Kidney epithelial cell (primary cell): ENCODE data around the gene STUM. TPM values are rescaled to one million over a fixed set of nuclear protein-coding genes. Genes with fewer than 3 reads are reported as not detected.

Experiments used
- DNase-seq: peaks from one replicate; pipeline ENCODE4 v3.0.0-alpha.2; 2010; ENCODE audit warnings: low read depth
- H3K27me3 ChIP-seq: 2 replicates; pipeline ENCODE4 v1.6.0; 2011; ENCODE audit warnings: low read length; ENCODE audit not compliant: control insufficient read depth, insufficient read depth
- H3K36me3 ChIP-seq: 2 replicates; pipeline ENCODE4 v1.5.1; 2011; ENCODE audit warnings: low read length; ENCODE audit not compliant: control insufficient read depth, insufficient read depth
- H3K4me3 ChIP-seq: 2 replicates; pipeline ENCODE4 v1.5.1; 2011; ENCODE audit warnings: low read depth, mild to moderate bottlenecking, control low read depth, low read length
- total RNA-seq: library from RNA; depleted of rRNA; stranded (reverse); fragments of >200 nt; gene quantifications from 2 replicates; pipeline ENCODE4 v1.2.3, GENCODE V29; 2015
- TF ChIP-seq, protein P1 (sequence below): IDR thresholded peaks from 2 replicates; pipeline ENCODE4 v1.5.1; 2011; ENCODE audit warnings: mild to moderate bottlenecking, moderate library complexity, low read length, control low read depth, inconsistent platforms; ENCODE audit not compliant: insufficient read depth, poor library complexity, severe bottlenecking

STUM gene
- total RNA-seq, 1 donor from 2014 or later: 0.04 TPM

DNA sequence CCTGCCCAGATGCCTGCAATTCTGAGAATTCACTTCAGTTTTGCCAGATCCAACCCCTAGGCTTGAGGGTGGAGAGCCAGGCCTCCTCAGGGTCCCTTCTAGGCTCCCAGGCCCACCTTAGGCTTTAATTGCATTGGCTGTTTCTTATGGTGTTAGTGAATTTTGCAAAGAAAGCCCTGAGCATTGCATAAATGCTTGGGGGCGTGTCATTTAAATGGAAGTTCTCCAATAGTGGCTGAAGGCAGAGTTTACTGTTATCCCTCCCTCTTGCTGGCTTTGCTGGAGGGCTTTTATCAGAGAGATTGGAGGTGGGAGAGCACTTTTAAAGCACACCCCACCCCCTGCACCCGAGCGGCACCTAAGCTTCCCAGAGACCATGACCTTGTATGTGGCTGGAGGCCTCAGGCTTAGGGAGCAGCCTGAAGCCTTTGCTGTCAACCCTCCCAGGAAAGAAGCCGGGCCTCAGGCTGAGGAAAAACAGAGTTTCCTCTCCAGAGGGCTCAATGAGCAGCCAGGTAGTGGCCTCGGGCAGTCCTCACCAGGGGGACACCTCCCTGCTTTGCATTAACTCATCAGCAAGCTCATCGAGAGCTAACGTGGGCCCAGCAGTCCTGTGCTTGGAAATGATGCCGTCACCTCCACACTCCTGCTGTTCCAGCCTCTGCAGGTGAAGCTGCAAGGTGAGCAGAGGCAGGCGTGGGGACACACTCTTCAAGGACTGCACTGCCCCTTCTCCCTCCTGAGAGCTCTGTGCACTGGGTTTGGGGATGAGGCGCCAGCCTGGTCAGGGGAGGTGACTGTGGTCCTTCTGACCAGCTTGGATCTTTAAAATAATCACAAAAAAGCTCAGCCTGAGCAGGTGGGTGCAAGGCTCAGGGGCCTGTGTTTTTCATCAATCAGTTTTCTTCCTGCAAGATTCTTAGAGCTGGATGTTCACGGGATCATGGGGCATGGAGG is 58.0 kb downstream of the STUM start:
- Histone ChIP-seq H3K36me3 (no peaks in the 10 kb centered on the region), H3K4me3 (no peak overlapping the region), H3K27me3 (peaks cover 8% of the 10 kb centered on the region)
- no peak for DNase-seq
- TF ChIP-seq, protein P1, sequence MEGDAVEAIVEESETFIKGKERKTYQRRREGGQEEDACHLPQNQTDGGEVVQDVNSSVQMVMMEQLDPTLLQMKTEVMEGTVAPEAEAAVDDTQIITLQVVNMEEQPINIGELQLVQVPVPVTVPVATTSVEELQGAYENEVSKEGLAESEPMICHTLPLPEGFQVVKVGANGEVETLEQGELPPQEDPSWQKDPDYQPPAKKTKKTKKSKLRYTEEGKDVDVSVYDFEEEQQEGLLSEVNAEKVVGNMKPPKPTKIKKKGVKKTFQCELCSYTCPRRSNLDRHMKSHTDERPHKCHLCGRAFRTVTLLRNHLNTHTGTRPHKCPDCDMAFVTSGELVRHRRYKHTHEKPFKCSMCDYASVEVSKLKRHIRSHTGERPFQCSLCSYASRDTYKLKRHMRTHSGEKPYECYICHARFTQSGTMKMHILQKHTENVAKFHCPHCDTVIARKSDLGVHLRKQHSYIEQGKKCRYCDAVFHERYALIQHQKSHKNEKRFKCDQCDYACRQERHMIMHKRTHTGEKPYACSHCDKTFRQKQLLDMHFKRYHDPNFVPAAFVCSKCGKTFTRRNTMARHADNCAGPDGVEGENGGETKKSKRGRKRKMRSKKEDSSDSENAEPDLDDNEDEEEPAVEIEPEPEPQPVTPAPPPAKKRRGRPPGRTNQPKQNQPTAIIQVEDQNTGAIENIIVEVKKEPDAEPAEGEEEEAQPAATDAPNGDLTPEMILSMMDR: no peak

DNA sequence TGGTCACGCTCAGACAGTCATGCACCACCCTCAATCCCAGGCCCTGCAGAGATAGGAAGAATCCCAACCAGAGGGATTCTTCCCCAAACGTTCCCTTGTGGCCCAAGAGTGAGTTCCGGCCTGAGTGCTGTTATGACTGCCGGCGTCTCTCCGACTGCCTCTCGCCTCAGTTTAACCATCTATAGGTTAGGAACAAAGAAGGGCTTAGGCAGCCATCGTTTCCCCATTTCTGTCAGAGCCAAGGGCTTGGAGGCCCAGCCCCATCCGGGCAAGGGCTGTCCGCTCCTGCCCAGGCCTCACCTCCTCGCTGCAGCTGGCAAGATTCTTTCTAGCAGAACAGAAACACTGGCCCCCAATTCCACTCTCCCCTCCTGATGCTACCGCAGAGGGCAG is 58.7 kb downstream of the STUM start:
- Histone ChIP-seq H3K36me3 (no peaks in the 10 kb centered on the region), H3K4me3 (no peak overlapping the region), H3K27me3 (peaks cover 8% of the 10 kb centered on the region)
- TF ChIP-seq, protein P1: no peak
- DNase-seq: no peak

DNA sequence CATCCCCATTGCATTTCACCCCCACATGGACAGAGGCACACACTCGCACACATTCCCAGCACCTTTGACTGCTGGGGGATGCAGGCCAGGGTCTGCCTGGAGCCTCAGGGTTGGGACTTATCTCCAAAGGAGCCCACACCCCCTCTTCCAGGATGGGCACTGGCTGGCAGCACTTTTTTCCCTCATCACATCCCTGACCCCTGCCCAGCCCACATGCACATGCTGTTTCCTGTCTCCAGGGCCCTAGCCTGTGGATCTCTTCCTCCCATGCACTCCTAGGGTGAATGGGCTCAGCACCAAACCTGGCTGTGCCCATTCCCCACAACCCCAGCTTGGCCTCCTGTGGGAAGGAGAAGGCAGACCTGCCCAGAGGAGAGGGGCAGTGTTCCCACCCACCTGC is 59.3 kb downstream of the STUM start:
- Histone ChIP-seq H3K27me3 (peaks cover 8% of the 10 kb centered on the region), H3K4me3 (no peak overlapping the region), H3K36me3 (no peaks in the 10 kb centered on the region)
- no peak for DNase-seq
- TF ChIP-seq, protein P1: no peak

DNA sequence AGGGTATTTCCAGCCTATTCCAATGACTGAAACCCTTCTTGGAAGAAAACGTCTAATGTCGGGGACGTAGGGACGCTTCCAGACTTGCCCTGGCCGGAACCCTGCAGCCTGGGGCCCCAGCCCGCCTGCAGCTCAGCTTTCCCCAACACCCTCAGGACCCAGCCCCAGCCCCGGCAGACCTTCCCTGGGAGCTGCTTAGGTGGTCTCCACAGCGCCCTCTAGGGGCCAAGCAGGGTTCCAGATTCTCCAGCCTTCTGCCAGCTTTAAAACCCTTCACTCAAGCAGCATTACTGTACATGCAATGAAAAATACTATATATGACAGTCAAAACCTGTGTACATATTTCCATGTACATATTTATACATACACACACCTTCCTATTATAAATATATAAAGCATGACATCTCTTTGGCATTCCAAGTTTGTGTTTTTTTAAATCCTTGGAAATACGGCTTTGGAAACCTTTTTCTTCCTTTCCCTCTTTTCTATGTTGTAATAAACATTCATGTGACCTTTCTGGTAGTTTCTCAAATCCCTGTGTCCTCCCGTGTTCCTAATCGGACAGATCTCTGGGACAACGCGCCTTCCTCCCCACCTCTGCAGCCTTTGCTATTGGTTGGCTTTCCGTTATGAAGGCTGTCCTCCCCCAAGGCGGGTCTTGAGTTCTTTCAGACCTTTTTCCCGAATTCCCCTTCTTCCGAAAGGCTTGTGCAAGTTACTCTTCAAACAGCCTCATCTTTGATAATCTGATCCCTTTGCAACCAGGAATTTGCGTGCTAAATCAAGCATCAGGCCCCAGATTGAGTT is 60.3 kb downstream of the STUM start:
- H3K4me3 ChIP-seq: no peak overlapping the region
- no peaks in the 10 kb centered on the region for H3K36me3 ChIP-seq
- DNase-seq: no peak
- TF ChIP-seq, protein P1: peak; percentile 91
- peaks cover 8% of the 10 kb centered on the region for H3K27me3 ChIP-seq

DNA sequence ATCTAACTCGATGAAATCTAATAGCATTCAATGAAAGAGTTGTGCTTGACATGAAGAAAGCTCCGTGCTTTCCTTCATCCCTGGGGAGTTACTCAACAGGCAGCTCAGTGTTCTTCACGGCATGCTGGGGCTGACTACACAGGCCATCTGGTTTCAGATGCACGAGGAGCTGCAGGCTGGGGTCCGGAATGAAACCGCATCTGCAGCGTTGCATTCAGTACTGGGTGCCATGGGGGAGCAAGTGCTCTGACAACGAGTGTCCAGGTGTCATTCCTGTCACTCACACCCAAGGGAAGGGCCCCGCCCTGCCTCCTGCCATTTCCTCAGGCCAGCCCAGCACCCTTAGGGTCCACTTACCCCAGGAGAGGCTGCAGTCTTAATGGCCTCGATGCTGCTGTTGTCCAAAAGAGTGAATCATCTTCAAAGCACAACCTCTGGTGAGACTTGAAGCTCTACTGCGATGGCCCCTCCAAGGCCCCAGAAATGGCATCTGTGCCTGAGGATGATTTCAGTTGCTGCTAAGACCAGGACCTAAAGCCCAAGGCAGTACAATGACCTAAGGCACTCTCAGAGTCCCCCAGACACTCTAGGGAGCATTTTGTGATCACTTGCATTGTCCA is 61.4 kb downstream of the STUM start:
- H3K4me3 ChIP-seq: no peak overlapping the region
- TF ChIP-seq, protein P1: no peak
- no peak for DNase-seq
- H3K36me3 ChIP-seq: no peaks in the 10 kb centered on the region
- peaks cover 6% of the 10 kb centered on the region for H3K27me3 ChIP-seq
